Smooth muscle cell (in vitro differentiated cells): Measurements from ENCODE around the gene KCNAB2. TPM values are rescaled to one million over a fixed set of nuclear protein-coding genes. Genes with fewer than 3 reads are reported as not detected.

Source experiments
- DNase-seq: peaks from one replicate; lab custom pipeline; 2025; ENCODE audit not compliant: unreplicated experiment; lab: John Stamatoyannopoulos, UW
- H2AFZ ChIP-seq: fragments of 200-600 bp; sonication (generic); 2 replicates; pipeline ENCODE4 v1.6.0; 2016; ENCODE audit warnings: antibody characterized with exemption, low read depth, mild to moderate bottlenecking
- H3F3A ChIP-seq: fragments of 200-600 bp; sonication (generic); 2 replicates; pipeline ENCODE4 v1.6.0; 2017; ENCODE audit warnings: antibody characterized with exemption, low read depth
- H3K27ac ChIP-seq: fragments of 200-600 bp; sonication (generic); 2 replicates; pipeline ENCODE4 v1.5.1; 2016; ENCODE audit warnings: low read depth, mild to moderate bottlenecking
- H3K27me3 ChIP-seq: fragments of 200-600 bp; sonication (generic); 2 replicates; pipeline ENCODE4 v1.6.1; 2016; ENCODE audit warnings: low read depth, mild to moderate bottlenecking
- H3K36me3 ChIP-seq: fragments of 200-600 bp; sonication (generic); 2 replicates; pipeline ENCODE4 v1.5.1; 2016; ENCODE audit warnings: low read depth
- H3K4me1 ChIP-seq: fragments of 200-600 bp; sonication (generic); 2 replicates; pipeline ENCODE4 v1.5.1; 2016; ENCODE audit warnings: low read depth
- H3K4me2 ChIP-seq: fragments of 200-600 bp; sonication (generic); 2 replicates; pipeline ENCODE4 v1.6.0; 2016; ENCODE audit warnings: mild to moderate bottlenecking
- H3K4me3 ChIP-seq: fragments of 200-600 bp; sonication (generic); 2 replicates; pipeline ENCODE4 v1.5.1; 2016; ENCODE audit warnings: mild to moderate bottlenecking
- H3K79me2 ChIP-seq: fragments of 200-600 bp; sonication (generic); 2 replicates; pipeline ENCODE4 v1.6.0; 2016; ENCODE audit warnings: low read depth, mild to moderate bottlenecking
- H3K9ac ChIP-seq: fragments of 200-600 bp; sonication (generic); 2 replicates; pipeline ENCODE4 v1.6.0; 2016; ENCODE audit warnings: low read depth
- H3K9me3 ChIP-seq: fragments of 200-600 bp; sonication (generic); replicated peaks from 2 replicates; pipeline ENCODE4 v1.5.1; 2016; ENCODE audit warnings: low read depth
- H4K20me1 ChIP-seq: fragments of 200-600 bp; sonication (generic); 2 replicates; pipeline ENCODE4 v1.6.0; 2016; ENCODE audit warnings: low read depth
- WGBS: methylation state at CpG from one replicate; pipeline ENCODE4 v1.1.7; 2016; ENCODE audit warnings: low lambda C conversion rate; 5-methylcytosine and 5-hydroxymethylcytosine counted together
- polyA plus RNA-seq: library from polyadenylated mRNA; unstranded; fragments of >200 nt; fragmentation: Nextera tagmentation; extraction: Ambion mirVana; gene quantifications from 2 replicates; pipeline ENCODE4 v1.2.1, GENCODE V29; 2016
- total RNA-seq: library from RNA; depleted of rRNA; stranded (reverse); fragments of >200 nt; gene quantifications from 2 replicates; pipeline ENCODE4 v1.2.3, GENCODE V29; 2014
- TF ChIP-seq, protein P1 (sequence below): fragments of 200-600 bp; sonication (generic); IDR thresholded peaks from 2 replicates; pipeline ENCODE4 v1.5.1; 2017; ENCODE audit warnings: borderline replicate concordance, mild to moderate bottlenecking, antibody characterized with exemption; ENCODE audit not compliant: insufficient read depth, poor library complexity, severe bottlenecking

KCNAB2 gene
- total and polyA plus RNA-seq, 2 experiments from 2014 or later: 3.6 to 3.9 TPM

DNA sequence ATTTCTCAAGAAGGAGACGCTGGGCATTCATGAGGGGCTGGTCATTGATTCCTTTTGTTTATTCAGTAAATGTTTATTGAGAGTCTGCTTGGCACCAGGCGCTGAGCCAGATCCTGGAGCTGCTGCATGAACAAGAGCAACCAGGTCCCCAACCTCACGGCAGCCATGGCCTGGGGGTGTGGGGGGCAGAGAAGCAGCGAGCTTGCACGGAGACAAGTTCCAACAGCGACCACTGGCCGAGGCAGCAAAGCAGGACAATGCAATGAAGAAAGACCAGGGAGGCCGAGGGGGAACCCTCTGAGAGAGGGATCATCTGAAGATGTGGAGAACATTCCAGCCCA is 7.5 kb downstream of the KCNAB2 start:
- H3F3A ChIP-seq: no peaks in the 10 kb centered on the region
- H3K4me3 ChIP-seq: no peak overlapping the region
- DNase-seq: no peak
- H3K36me3 ChIP-seq: no peaks in the 10 kb centered on the region
- no peak overlapping the region for H2AFZ ChIP-seq
- no peaks in the 10 kb centered on the region for H3K9me3 ChIP-seq
- no peak overlapping the region for H3K9ac ChIP-seq
- 38% methylated on average over 8 of the region's 8 CpGs for WGBS
- TF ChIP-seq, protein P1, sequence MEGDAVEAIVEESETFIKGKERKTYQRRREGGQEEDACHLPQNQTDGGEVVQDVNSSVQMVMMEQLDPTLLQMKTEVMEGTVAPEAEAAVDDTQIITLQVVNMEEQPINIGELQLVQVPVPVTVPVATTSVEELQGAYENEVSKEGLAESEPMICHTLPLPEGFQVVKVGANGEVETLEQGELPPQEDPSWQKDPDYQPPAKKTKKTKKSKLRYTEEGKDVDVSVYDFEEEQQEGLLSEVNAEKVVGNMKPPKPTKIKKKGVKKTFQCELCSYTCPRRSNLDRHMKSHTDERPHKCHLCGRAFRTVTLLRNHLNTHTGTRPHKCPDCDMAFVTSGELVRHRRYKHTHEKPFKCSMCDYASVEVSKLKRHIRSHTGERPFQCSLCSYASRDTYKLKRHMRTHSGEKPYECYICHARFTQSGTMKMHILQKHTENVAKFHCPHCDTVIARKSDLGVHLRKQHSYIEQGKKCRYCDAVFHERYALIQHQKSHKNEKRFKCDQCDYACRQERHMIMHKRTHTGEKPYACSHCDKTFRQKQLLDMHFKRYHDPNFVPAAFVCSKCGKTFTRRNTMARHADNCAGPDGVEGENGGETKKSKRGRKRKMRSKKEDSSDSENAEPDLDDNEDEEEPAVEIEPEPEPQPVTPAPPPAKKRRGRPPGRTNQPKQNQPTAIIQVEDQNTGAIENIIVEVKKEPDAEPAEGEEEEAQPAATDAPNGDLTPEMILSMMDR: no peak
- no peak overlapping the region for H3K4me2 ChIP-seq
- H3K79me2 ChIP-seq: no peaks in the 10 kb centered on the region
- H3K27me3 ChIP-seq: peaks cover 9% of the 10 kb centered on the region
- H4K20me1 ChIP-seq: peaks cover 4% of the 10 kb centered on the region
- peaks cover 6% of the 10 kb centered on the region for H3K4me1 ChIP-seq
- H3K27ac ChIP-seq: no peak overlapping the region

DNA sequence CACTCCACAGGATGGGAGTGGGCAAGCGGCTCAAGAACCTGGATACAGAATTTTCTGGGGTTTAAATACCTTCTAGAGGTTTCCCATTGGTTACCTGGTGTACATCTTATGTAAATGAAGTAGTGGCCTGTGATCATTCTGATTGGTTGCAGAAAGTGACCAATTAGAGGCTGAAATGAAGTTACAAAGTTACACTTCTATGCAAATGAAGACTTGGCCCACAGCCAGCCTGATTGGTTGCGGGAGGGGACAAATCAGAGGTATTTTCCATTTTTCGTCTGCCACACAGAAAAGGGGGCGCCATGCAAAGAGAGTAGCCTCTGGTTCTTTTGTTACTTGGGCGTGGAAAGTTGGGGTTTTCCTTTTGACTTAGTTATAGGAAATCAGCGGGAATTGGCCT is 8.9 kb downstream of the KCNAB2 start:
- H2AFZ ChIP-seq: no peak overlapping the region
- 94% methylated on average over 6 of the region's 6 CpGs for WGBS
- no peaks in the 10 kb centered on the region for H3F3A ChIP-seq
- H3K27me3 ChIP-seq: peaks cover 9% of the 10 kb centered on the region
- H3K9ac ChIP-seq: no peak overlapping the region
- H3K79me2 ChIP-seq: no peaks in the 10 kb centered on the region
- peaks cover 4% of the 10 kb centered on the region for H4K20me1 ChIP-seq
- TF ChIP-seq, protein P1: no peak
- H3K4me3 ChIP-seq: no peak overlapping the region
- H3K9me3 ChIP-seq: no peaks in the 10 kb centered on the region
- H3K4me2 ChIP-seq: no peak overlapping the region
- H3K4me1 ChIP-seq: peaks cover 6% of the 10 kb centered on the region
- DNase-seq: no peak
- no peaks in the 10 kb centered on the region for H3K36me3 ChIP-seq
- H3K27ac ChIP-seq: no peak overlapping the region

DNA sequence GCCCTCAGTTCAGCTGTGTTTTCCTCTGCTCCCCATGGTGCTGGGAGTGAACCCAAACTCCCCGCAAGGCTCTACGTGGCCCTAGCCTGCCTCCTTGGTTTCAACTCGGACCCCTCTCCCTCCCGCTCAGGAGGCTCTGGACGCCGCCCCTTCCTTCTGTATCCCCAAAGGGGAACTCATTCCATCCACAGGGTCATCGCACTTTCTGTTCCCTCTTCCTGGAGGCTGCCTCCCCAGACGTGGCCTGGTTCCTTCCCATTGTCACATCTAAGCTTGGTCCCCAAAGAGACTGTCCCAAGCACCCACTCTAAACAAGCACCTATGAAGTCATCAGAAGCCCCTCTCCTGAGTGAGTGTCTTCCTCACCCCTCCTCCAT is 10.9 kb downstream of the KCNAB2 start:
- H3F3A ChIP-seq: no peaks in the 10 kb centered on the region
- no peak overlapping the region for H3K27ac ChIP-seq
- H3K79me2 ChIP-seq: no peaks in the 10 kb centered on the region
- no peak overlapping the region for H2AFZ ChIP-seq
- no peaks in the 10 kb centered on the region for H3K36me3 ChIP-seq
- no peaks in the 10 kb centered on the region for H3K9me3 ChIP-seq
- no peak overlapping the region for H3K4me2 ChIP-seq
- H3K27me3 ChIP-seq: peaks cover 6% of the 10 kb centered on the region
- no peak overlapping the region for H3K4me3 ChIP-seq
- H4K20me1 ChIP-seq: peaks cover 4% of the 10 kb centered on the region
- TF ChIP-seq, protein P1: no peak
- peaks cover 6% of the 10 kb centered on the region for H3K4me1 ChIP-seq
- no peak for DNase-seq
- H3K9ac ChIP-seq: no peak overlapping the region
- 91% methylated on average over 8 of the region's 8 CpGs for WGBS

DNA sequence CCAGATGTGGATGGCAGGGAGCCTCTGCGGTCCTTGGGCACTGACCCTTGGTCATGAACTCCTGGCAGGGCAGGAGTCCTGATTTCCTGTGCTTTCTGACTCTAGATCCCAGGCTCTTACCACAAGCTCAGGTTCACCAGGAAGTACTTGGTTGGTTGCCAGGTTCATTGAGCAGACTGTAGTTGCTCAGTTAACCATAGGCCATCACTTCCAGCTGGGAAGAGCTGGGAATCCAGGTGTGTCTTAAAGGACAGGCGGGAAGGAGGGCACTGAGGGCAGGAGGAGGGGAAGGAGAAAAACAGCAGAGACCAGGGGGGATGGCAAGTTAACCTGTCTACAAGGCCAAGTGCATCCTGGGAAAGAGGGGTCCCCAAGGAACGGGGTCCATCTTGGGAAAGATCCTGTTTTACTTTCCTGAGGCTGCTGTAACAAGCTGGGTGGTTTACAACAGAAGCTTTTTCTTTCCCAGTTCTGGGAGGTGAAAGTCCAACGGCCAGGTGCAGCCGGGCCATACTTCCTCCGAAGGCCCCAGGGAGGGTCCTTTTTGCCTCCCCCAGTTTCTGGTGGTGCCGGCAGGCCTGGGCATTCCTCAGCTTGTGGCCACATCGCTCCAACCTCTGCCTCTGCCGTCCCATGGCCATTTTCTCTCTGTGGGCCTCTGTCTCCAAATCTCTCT is 11.6 kb downstream of the KCNAB2 start:
- peaks cover 6% of the 10 kb centered on the region for H3K4me1 ChIP-seq
- no peak overlapping the region for H3K4me2 ChIP-seq
- H3K9me3 ChIP-seq: no peaks in the 10 kb centered on the region
- no peaks in the 10 kb centered on the region for H3K36me3 ChIP-seq
- DNase-seq: no peak
- H3K9ac ChIP-seq: no peak overlapping the region
- H2AFZ ChIP-seq: no peak overlapping the region
- TF ChIP-seq, protein P1: no peak
- peaks cover 6% of the 10 kb centered on the region for H3K27me3 ChIP-seq
- no peak overlapping the region for H3K27ac ChIP-seq
- H3F3A ChIP-seq: no peaks in the 10 kb centered on the region
- H3K4me3 ChIP-seq: no peak overlapping the region
- H3K79me2 ChIP-seq: no peaks in the 10 kb centered on the region
- peaks cover 4% of the 10 kb centered on the region for H4K20me1 ChIP-seq
- WGBS: 92% methylated on average over 9 of the region's 9 CpGs
